Measurements from ENCODE around the gene ELMO3.

Gene ELMO3

DNA sequence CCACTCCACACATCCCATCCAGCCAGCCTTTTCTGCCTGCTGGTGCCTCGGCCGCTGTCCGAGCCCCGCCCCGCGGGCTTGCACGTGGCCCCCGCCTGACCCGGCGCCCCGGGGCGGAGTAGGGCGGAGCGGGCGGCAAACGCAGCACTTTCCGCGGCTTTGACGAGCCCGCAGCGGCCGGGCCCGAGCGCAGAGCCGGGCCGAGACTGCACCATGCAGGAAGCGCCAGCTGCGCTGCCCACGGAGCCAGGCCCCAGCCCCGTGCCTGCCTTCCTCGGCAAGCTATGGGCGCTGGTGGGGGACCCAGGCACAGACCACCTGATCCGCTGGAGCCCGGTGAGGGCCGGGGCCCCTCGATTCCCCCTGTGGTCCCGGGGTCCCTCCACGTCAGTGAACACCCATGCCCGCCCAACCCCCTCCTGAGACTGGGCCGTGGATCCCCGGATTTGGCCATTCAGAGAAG is 34.3 kb upstream of the ELMO3 start, which contains the start of gene HSF4:
Gene HSF4, plus strand, starts transcription at position 147 of the 463 bp plus-strand sequence. Its CDS starts 67 bp downstream, at position 214.
- DNase-seq (ENCODE audit: low read depth): peak; percentile 27

DNA sequence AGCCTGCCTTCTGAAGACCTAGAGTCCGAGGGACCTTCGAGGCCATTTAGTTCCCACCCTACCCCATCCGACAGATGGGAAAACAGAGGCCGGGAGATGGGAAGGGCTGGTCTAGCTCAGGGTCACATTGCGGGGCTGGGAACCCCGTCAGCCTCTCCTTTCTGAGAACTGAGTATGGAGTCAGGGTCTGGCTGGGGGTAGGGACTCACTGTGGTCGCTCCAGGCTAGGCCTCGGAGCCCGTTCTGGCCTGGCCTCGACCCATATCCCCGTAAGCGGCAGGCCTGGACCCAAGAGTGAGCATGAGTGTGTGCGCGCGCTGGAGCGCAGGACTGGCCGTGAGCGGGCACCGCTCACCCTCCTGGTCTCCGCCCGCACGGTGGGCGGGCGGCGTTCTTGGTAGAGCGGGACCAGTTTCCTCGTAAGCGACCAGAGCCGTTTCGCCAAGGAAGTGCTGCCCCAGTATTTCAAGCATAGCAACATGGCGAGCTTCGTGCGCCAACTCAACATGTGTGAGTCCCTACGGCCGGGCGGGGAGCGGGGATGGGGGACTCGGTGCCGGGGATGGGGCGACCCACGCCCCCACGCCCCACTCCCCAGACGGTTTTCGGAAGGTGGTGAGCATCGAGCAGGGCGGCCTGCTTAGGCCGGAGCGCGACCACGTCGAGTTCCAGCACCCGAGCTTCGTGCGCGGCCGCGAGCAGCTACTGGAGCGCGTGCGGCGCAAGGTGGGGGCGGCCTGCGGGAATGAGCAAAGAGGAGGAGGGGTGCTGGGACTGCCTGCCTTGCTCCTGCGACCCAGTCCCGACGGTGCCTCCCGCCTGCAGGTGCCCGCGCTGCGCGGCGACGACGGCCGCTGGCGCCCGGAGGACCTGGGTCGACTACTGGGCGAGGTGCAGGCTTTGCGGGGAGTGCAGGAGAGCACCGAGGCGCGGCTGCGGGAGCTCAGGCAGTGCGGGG is 33.5 kb upstream of the ELMO3 start:
- DNase-seq (ENCODE audit: low read depth): no peak

DNA sequence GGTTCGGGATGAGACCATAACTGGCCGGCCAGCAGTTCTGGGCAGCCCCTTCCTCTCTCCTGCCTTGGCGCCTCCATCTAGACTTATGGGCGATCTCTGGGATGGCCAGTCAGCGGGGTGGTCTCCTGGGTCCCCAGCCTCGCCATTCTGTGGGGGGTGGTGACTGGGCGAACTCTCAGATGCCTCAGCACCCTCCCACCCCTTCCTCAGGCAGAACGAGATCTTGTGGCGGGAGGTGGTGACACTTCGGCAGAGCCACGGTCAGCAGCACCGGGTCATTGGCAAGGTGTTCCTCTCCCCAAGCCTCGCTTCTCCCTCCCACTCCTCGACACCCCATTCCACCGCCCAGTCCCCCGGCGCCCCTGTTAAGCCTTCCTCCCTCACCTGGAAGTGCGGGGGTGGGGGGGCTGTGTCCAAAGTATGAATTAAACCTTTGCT is 32.8 kb upstream of the ELMO3 start:
- DNase-seq (ENCODE audit: low read depth): no peak

DNA sequence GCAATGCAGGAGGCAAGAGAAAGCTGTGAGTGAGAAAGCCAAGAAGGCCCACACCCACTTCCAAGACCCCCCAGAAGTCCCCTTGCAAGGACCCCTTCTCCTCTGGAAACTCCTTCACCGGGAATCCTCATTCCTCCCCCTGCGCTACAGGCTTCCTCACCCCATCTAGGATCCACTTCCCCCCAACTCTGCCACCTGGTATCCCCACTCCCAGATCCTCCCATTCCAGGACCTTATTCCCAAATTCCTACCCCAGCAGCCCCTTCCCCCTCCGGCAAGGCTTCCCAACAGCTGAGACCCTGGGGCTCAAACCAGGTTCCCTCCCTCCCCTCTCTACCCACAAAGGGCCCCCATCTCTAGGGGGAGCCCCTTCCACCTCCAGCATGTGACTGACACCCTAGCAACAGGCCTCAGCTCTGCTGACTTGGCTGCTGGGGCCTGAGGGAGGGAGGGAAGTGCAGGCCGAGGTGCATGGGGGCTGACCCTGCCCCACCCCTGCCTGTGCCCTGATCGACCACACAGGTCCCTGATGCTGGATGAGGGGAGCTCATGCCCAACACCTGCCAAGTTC is 32.2 kb upstream of the ELMO3 start:
- no peak for DNase-seq (ENCODE audit: low read depth)

DNA sequence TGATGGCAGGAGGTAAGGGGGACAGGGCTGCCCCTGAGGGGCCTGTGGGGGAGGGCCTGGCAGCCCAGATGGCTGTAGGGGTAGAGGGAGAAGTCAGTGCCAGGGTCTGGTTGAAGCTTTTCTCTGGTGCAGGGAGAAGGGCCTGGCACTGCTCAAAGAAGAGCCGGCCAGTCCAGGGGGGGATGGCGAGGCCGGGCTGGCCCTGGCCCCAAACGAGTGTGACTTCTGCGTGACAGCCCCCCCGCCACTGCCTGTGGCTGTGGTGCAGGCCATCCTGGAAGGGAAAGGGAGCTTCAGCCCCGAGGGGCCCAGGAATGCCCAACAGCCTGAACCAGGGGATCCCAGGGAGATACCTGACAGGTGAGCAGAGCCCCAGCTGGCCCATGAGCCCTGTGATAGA is 31.3 kb upstream of the ELMO3 start:
- no peak for DNase-seq (ENCODE audit: low read depth)

DNA sequence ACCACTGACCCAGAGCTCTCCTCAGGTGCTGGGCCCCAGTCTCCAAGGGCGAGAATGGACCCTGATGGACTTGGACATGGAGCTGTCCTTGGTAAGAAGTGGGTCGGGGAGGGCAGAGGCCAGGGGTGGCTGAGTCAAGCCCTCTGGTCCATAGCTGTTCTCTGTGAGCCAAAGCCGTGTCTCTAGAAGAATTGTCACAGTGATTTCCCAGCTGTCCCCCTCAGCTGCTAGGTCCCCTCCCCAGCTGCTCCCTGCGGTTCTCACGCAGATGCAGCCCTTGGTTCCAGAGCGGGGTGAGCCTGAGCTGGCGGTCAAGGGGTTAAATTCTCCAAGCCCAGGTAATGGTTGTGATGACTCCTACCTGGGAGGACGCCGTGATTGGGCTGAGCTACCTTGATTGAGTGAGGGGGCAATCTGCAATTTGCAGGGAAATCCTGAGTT is 29.9 kb upstream of the ELMO3 start:
- DNase-seq (ENCODE audit: low read depth): no peak

DNA sequence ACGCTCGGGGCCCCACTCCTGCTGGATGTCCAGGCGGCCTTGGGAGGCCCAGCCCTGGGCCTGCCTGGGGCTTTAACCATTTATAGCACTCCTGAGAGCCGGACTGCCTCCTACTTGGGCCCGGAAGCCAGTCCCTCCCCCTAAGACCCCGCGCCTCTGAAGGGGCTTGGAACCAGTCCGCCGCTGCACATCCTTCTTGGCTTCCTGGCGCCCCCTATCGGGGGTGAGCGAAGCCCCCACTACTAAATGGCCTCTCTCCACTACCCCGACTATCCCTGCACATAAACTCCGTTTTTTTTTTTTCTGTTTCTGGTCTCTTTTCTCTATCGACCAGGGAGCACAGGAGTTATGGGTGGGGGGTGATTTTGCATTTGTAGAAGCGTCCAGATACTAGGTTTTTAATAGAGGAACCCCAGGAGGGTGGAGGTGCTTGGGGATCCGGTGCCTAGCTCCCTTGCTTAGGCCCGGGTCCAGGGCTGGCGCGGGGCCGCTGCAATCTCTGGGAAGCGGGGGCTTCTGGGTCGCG is 29.2 kb upstream of the ELMO3 start:
- DNase-seq (ENCODE audit: low read depth): no peak

DNA sequence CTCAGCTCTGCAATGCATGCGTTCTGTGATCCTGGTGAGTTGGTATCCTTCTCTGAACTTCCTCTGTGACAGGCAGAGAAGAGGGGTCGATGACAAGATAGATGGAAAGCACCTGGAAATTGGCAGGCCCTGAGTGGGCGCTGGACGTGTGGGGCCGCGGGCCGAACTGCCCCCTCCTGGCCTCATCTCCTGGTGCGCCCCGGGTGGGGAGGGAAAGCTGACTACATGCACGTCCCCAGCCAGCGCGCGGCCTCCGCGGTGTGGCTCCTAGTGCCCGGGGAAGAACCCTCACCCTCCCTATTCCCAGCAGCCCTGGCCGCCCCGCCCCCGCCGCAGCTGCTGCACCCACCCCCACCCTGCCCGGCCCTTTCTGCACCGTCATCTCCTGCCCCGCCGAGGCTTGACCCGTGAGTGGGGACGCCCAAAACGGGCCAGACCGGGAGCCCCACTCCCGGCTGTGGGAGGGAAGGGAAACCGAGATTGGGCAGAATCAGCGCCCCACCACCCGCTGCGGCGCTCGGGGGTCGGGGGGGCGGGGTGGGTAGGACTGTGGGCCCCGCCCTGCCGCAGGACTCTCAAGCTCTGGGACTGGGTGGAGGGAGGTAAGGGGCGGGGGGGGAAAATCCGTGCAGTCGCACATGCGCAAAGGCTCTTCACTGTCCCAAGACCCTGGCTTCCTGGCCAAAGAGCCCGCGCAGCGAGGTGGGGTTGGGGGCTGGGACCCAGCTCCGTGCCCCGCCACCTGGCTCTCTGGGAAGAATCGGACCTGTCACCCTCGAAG is 28.6 kb upstream of the ELMO3 start, which contains the start of gene NOL3:
Gene NOL3, plus strand, starts transcription at position 371 of the 781 bp plus-strand sequence.
- DNase-seq (ENCODE audit: low read depth): peak; percentile 85

DNA sequence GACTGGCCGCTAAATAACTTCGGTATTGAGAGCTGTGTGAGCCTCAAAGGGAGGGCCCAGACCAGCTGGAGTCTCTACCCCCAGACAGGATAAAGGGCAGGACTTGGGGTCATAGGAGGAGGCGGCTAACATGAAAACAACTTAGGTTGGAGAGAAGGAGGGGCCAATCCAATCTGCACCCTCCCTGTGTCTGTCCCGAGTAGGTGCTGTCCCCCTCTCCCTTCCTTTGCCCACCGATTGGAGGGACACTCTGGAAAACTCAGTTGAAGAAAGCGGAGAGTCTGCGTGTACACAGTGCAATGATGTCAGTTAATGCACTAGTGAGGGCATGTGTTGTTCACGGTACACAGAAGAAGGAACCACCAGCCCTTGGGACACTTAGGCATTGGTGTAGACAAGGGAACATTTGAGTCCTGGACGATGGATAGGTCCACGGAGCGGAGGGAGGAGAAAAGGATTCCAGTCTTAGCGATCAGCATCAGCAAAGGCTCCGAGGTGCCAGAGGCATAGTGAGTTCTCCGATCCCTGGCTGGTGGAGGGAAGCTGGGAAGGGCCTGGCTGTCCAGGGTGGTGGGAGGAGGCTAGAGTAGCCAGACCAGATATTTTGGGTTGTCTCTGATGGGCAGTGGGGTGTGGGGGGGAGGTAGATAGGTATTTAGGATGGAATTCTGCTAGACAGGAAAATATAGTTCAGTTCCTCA is 27.8 kb upstream of the ELMO3 start:
- DNase-seq (ENCODE audit: low read depth): peak; percentile 36

DNA sequence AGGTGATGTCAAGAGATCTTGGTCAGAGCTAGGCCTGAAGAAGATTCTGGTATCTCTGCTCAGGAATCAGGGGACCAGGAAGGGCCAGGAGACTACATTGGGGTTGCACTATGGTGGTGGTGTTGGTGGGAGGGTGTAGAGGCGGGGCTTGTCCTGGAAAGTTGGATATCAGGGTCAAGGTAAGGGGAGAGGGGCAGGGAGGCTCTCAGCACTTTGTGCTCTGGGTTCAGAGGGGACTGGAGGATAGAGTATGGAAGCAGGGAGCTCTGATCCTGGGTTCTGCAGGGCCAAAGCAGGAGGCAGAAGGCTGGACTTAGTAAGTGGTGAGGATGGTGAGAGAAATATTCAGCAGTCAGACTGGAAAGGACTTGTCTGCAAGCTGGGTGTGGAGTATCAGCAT is 25.6 kb upstream of the ELMO3 start:
- no peak for DNase-seq (ENCODE audit: low read depth)

DNA sequence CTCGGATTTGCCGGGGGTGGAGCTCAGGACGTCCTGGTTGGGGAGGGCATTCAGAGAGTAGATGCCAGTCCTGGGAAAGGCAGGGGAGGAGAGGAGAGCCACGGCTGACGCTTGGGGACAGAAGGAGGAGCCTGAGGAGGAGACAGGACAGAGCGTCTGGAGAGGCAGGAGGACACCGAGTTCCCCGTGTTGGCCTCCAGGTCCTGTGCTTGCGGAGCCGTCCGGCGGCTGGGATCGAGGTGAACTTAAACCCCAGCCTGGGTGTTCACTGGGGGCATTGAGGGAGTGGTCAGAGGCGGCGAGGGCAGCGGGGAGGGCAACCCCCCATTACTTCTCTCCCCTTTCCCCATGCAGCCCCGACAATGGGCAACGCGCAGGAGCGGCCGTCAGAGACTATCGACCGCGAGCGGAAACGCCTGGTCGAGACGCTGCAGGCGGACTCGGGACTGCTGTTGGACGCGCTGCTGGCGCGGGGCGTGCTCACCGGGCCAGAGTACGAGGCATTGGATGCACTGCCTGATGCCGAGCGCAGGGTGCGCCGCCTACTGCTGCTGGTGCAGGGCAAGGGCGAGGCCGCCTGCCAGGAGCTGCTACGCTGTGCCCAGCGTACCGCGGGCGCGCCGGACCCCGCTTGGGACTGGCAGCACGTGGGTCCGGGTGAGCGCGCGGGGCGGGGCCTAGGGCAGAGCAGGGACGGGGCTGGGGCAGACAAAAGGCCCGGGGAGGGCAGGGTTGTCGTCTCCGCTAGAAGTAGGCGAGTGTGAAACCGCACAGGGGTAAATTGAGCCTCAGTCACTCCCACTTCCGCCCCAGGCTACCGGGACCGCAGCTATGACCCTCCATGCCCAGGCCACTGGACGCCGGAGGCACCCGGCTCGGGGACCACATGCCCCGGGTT is 24.9 kb upstream of the ELMO3 start:
- DNase-seq (ENCODE audit: low read depth): peak; percentile 92

DNA sequence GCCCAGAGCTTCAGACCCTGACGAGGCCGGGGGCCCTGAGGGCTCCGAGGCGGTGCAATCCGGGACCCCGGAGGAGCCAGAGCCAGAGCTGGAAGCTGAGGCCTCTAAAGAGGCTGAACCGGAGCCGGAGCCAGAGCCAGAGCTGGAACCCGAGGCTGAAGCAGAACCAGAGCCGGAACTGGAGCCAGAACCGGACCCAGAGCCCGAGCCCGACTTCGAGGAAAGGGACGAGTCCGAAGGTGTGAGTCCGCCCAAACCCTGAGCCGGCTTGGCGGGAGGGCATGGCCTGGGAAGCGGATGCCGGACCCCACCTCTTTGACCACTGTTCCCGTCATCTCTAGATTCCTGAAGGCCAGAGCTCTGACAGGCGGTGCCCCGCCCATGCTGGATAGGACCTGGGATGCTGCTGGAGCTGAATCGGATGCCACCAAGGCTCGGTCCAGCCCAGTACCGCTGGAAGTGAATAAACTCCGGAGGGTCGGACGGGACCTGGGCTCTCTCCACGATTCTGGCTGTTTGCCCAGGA is 24.2 kb upstream of the ELMO3 start:
- DNase-seq (ENCODE audit: low read depth): no peak

DNA sequence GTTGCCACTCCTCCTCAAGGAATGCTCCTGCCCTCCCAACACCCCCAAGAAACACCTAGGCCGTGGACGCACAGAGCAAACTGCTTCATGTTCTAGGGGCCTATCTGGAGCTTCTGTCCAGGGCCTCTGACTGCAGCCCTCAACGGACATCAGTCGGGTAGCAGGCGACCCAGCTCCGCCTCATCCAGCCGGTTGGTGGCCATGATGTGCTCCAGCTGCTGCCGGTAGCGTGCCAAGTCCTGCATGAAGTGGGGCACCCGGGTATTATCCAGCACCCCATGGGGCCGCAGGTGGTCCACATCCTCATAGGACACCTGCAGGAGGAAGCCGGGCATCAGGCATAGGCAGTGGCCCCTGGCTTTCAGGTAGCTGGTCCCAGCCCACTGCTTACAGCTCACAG is 22.3 kb upstream of the ELMO3 start:
- DNase-seq (ENCODE audit: low read depth): no peak

DNA sequence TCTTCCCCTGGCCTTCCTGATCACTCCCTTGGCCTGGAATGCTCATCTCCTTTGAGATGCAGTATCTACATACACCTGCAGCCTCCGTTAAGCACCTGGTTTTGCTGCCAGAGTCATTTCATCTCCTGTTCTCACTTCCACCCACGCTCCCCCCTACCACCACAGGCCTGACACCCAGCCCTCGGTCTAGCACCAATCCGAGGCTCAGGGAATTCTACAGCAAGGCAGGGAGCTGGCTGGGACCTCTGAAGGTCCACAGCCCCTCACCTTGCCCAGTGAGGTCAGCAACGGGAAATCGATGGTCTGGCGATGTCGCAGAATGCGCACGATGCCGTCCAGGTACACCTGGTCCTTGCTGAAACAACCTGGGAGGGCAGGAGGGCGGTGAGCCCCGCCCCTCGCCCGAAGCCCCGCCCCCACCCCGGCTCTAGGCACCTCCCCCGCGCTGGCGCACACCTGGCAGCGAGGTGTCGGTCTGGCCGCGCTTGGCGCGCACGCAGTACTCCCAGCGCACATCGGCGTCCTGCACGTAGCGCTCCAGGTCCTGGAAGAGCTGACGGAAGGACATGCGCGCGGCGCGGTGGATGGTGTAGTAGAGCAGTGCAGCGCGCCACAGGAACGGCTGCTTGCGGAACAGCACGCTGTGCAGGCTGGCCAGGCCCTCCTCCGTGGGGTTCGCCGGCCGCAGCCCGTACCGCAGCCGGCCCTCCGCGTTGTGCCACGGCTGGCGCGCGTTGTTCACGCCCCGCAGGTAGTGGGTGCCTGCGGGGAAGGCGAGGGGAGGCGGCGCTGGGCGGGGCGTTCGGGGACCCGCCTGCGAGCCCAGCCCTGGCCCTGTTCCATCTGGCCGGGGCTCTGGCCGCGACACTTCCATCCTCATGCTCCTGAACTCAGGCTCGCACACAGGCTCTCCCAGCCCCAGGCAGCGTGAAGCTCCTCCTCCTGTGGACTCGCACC is 20.9 kb upstream of the ELMO3 start:
- peak; percentile 54 for DNase-seq (ENCODE audit: low read depth)

DNA sequence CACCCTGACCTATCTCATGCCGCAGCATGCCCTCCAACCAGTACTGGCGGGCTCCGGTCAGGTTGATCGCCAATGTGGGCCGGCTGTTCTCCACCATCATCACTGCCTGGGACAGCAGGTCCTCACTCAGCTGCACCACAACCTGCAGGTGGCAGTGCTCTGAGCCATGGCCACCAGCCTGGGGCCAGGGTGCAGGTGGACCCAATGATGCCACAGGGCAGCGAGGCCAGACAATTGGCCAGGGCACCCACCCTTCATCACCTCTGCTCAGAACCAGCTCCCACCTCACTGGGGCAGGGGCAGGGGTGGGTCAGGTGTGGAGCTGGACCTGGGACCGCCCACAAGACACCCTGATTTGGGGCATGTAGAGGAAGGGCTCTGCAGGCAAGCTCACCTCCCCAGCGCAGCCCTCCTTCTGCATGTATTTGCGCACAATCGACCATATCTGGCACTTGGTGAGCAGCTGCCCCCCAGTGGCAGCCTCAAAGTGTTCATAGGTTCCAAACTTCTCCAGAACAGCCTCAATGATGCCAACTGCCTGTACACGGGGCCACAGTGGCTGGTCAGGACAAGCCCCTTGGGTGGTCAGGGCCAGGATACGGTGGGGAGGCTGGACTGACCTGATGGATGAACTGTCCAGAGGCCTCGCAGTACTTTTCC is 19.4 kb upstream of the ELMO3 start:
- DNase-seq (ENCODE audit: low read depth): no peak

DNA sequence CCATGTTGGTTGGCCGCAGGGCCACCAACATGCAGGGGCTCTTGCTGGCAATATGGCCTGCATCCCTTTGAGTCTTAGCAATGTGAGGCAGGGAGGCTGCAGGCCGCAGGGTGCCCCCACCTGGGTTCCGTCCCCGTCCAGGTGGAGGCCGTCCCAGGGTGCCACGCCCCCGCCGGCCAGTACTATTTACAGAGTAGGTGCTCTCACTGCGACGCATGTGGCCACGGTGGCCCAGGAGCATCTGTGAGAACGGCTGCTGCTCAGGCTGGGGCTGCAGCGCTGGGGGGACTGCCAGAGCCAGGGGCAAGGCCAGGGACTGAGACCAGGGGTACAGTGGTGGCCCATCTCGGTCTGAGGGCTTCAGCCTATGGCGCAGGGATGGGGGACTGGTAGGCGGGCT is 18.8 kb upstream of the ELMO3 start:
- no peak for DNase-seq (ENCODE audit: low read depth)

DNA sequence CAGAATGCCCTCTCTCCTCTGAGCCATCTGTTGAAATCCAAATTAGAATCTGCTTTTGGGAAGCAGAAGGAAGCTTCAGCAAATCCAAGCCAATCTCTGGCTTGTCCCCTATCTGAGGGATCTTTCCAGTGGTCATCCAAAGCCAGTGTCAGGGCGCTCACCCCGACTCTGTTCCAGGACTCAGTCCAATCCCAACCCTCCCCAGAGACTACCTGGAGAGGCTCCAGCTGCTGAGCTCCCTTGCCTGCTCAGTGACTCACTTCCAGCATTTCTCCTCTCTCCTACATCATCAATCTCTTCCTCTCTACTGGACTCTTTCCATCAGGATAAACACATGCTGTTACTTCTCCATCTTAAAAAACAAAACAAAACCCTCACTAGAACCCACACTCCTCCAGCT is 17.6 kb upstream of the ELMO3 start:
- peak; percentile 84 for DNase-seq (ENCODE audit: low read depth)

DNA sequence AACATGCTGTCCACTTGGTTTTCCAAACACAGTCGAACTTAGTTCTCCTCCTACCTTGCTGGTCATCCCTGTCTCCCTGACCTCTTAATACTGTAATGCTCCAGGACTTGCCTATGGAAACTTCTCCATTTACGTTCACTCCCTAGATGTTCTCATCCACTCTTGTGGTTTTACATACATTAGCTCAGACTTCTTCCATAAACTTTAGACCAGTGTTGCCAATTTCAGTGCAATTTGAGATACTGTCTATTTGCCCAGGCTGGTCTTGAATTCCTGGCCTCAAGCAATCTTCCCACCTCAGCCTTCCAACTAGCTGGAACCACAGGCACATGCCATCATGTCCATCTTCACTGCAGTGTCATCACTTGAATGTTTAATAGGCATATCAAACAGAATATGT is 16.6 kb upstream of the ELMO3 start:
- no peak for DNase-seq (ENCODE audit: low read depth)

DNA sequence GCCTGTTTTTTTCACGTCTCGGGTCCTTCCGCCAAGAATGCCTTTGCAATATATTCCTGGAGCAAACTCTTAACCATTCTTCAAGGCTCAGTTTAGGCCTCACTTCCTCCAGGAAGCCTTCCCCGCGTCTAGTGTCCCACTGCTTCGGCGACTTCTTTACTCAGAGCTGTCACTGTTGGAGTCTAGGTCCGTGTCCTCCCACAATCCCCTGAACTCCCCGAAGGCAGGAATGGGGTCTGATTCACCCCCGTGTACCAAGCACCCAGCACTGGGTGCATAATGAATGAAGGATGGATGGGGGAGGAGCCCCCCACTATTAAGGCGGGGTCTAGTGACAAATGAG is 15.7 kb upstream of the ELMO3 start:
- no peak for DNase-seq (ENCODE audit: low read depth)

Measured in fibroblast of gingiva (primary cell).